SH-SY5Y (cell line): ENCODE data around the gene CD81.

Source experiments
- GATA2 ChIP-seq: IDR thresholded peaks from 2 replicates; pipeline ENCODE4 v1.6.1; 2011; ENCODE audit warnings: mild to moderate bottlenecking, low read depth, low read length
- GATA3 ChIP-seq: IDR thresholded peaks from 2 replicates; pipeline ENCODE4 v1.6.1; 2011; ENCODE audit warnings: low read depth, mild to moderate bottlenecking, low read length, moderate library complexity

Gene CD81

DNA sequence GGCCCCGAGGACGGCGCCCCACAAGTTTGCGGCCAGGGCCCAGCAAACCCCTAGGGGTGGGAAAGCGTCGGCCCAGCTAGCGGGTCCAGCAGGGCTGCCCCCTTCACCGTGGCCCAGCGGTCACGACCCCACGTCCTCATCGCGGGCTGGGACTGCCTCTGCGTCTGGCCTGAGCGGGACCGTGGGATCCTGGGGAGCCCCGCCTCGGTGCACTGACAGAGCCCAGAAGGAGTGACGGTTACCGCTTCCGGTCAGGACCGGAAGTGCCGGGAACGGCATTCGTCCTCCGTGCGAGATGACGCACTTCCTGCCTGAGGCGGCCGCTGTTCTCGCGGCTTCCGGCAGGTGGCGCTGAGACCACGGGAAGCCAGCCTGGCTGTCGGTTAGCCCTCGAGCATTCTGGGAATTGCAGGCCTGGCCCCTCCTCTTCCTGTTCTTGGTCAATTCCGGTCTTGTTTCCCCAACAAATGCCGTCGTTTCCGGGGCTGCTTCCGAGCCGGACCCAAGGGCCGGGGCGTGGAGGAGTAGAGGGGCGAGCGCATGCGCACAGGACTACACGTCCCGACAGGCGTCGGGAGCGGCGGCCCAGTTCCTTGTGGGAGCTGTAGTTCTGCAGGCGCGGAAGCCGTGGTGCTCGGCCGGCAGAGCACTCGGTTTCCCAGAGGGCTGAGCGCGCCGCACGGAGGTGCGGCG, 23.1 kb downstream of the CD81 start, which contains the start of gene TSSC4:
TSSC4 (plus strand) TSS at position 682 of the 693 bp plus-strand sequence. CDS start 1,884 bp downstream, outside the sequence.
- no peak for TF ChIP-seq GATA2
- TF ChIP-seq GATA3, result no peak

DNA sequence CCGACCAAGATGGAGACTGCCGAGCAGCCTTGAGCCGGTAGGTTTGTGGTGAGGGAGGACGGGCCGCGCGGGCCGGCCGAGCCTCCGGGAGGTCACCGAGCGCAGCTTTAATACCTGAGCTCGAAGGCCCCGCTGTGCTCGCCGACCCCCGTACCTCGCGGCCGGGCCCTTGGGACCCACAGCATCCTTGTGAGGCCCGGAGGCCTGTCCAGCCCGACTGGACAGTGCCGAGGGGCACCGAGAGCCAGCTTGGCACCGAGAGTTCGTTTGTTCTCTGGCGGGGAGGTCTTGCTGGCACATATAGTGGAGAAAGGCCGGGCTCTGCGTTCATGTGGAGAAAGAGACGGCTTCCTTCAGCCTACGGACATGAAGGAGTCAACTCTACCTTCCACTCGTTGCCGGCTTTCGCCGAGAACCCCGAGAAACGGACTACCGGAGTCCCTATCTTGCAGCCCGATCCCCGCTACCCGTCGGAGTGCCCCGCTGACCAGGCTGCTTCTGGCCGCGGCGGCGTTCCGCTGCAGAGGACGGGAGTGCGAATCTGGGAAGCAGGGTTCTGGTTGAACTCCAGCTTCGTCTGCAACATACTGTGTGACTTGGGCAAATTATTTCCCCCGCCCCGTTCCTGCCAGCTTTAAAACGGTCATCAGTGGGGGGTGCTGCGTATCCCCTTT, 23.8 kb downstream of the CD81 start:
- no peak for TF ChIP-seq GATA3
- no peak for TF ChIP-seq GATA2

DNA sequence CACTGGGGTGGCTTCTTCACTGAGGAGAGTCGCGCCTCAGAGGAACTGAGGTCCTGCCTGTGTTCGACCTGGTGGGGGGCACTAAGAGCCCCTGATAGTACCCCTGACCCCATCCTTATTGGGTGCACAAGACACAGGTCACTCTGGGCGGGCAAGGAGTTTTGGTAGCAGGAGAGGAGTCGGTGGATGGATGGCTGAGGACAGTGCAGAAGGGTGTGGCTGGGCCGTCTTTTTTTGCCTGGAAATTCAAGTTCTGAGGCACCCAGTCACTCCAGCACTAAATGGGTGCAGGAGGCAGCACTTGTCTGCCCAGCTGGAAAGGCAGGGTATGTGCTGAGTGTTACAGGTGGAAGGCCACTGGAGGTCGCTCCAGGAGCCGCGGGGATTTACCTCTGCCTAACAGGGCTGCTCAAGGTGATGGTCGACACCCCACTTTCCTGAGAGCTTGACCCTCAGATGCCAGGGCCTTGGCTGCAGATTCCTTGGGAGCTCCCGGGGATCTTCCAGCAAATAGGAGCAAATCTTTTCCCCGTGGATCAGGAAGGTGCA, 24.4 kb downstream of the CD81 start:
- TF ChIP-seq GATA3, result no peak
- TF ChIP-seq GATA2, result no peak

DNA sequence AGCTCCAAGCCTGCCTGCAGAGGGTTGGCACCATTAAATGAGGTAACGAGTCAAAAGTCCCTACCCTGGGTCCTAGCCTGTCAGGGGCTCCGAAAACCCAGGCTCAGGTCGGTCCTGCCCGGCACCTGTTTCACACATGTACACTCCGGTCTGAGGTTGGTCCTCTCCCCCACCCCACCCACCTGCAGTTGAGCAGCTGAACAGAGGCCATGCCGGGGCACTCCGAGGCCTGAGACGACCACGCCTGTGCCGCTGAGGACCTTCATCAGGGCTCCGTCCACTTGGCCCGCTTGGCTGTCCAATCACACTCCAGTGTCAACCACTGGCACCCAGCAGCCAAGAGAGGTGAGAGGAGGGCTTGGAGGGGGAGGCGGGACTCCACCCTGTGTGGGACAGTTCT, 25.0 kb downstream of the CD81 start:
- no peak for TF ChIP-seq GATA3
- TF ChIP-seq GATA2, result no peak

DNA sequence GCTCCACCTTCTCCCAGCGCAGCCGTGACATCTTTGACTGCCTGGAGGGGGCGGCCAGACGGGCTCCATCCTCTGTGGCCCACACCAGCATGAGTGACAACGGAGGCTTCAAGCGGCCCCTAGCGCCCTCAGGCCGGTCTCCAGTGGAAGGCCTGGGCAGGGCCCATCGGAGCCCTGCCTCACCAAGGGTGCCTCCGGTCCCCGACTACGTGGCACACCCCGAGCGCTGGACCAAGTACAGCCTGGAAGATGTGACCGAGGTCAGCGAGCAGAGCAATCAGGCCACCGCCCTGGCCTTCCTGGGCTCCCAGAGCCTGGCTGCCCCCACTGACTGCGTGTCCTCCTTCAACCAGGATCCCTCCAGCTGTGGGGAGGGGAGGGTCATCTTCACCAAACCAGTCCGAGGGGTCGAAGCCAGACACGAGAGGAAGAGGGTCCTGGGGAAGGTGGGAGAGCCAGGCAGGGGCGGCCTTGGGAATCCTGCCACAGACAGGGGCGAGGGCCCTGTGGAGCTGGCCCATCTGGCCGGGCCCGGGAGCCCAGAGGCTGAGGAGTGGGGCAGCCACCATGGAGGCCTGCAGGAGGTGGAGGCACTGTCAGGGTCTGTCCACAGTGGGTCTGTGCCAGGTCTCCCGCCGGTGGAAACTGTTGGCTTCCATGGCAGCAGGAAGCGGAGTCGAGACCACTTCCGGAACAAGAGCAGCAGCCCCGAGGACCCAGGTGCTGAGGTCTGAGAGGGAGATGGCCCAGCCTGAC, 26.0 kb downstream of the CD81 start:
- TF ChIP-seq GATA2, result no peak
- no peak for TF ChIP-seq GATA3

DNA sequence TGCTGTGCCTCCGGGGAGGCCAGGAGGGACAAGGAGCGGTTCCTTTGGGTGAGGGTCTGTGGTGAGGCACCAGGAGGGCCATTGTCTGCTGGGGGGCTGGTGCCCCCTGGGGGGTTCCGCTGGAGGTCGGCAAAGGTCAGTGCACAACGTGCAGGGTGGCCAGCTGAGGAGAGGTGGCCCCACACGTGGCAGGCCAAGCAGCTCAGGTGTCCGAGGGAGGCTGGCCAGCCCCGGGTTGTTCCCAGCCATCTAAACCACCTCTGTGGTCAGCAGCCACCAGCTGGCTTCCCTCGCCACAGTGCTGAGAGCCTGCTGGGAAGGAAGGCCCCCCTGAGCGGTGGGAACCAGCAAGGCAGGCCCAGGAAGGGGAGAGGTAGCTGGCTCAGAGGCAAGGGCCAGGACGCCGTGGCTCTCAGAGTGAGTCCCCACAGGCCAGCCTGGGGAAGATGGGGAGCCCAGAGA, 27.7 kb downstream of the CD81 start:
- TF ChIP-seq GATA3 (no peak), GATA2 (no peak)

DNA sequence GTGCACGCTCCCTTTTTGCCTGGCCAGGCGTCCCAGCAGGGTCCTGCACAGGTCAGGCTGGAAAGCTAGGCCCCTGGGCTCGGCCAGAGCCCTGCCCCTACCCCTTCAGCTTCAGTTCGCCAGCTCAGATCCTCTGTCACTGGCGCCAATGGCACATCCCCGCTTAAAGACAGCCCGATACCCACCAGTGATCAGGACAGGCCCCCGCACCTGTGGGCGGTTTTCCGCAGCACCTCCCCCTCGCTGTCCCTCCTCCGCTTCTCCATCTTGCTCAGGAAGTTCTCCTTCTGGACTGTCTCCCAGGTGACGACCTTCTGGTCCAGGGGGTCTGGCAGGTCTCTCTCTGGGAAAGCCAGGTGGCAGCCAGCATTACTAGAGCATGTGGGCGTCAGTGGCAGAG, 29.3 kb downstream of the CD81 start:
- TF ChIP-seq GATA2 (no peak), GATA3 (no peak)

DNA sequence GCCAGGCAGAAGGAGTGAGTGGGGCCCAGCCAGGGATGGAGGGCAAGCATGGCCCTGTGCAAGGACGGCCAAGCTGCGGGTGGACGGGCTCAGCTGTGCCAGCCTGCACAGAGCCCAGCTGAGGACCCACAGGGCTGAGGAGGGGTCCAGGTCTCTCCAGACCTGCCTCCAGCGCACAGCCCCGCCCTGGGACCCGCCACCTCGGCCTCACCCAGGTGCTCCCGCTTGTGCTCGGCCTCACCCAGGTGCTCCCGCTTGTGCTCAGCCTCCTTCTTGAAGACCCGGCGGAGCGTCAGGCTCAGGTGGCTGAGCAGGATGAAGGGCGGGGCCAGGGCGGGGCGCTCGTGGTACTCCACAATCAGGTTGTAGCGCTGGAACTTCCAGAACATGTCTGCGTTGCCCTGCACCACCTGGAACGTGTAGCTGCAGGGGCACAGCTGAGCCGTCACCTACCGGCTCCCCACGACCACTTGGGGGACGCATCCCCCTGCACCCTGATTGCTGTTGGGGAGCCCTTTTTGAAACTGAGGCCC, 29.8 kb downstream of the CD81 start:
- TF ChIP-seq GATA3, result no peak
- no peak for TF ChIP-seq GATA2

DNA sequence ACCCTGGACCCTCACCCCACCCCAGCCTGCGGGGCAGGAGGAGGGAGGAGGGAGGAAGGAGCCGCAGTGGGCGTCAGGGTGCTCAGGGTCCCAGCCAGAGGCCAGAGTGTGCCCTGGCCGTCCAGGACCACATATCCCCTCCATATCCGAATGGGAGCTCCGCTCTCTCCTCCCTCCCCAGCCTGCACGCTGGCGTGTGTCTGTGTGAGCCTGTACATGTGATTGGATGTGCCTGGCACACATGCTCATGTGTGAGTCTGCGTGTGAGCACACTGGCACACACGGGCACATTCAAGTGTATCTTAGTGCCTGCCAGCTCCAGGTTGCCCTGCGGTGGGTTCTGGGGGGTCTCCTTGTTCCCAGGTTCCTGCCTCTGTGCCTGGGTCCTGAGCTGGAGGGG, 31.6 kb downstream of the CD81 start:
- TF ChIP-seq GATA2 (no peak), GATA3 (no peak)

DNA sequence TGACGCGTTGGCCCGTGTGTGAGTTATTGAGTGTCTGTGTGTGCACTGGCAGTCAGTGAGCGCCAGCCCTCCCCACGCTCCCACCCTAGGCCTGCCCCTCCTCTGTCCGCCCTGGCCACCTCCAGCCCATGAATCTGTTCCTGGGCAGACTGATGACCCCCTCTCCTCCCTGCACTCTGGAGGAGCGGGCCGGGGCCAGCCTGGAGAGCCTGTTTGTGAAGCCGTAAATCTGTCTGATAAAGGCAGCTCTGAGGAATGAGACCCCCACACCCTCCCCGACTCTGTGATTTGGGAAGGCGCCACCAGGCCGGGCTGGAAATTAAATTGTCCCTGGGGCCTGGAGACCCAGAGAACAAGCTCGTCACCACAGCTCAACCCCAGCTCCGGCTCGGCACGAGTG, 32.0 kb downstream of the CD81 start:
- no peak for TF ChIP-seq GATA3
- no peak for TF ChIP-seq GATA2

DNA sequence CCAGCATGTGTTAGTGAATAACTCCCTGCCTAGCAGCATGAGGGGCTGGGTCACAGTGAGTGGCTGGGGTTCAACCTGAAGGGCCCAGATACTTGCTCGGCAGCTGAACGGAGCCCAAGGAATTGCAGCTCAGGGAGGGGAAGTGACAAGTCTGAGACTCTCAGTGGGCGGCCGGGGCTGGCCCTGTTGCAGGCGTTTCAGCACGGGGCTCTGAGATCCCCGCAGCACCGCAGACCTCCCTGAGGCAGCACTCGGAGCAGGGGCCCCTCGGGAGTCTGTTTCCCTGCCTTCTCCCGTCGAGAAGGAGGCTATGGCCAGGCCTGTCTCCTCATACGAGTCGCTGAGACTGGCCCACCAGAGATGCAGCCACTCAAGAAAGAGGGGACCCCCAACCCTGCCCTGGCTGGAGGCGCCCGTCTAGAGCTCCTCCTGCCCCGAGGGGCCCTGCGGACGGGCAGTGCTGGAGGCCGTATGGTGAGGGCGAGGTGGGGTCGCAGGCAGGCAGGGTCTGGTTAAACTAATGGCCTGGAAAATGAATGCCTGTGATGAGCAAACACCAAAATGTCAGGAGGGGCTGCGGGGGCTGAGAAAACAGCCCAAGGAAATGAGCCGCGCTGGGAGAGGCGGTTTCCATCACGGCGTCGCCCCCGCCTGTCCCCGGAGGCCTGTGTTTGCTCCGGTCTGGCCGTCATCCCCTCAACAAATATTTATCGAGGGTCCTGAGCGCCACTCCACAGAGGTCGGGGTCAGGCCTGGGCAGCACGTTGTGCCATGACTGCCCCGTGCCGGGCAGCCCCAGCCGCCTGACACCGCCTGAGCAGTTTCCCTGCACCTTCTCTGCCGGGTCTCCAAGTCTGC, 32.7 kb downstream of the CD81 start:
- no peak for TF ChIP-seq GATA3

DNA sequence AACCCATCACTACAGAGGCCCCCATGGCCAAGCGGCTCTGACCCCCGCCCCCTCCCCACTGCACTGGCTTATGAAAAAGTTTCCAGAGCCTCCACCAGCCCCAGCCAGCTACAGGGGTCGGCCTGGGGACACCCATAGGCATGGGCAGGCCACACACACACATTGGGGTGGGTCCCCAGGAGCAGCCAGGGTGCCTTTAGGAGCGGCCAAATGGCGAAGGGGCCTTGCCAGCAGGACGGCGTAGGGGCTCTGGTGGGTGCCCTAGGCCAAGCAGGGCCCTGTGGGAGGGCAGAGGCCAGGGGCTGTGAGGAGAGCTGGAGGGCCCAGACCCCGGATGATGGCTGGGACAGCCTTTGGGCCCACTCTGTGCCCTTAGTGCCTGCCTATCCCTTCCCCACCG, 33.5 kb downstream of the CD81 start:
- no peak for TF ChIP-seq GATA2
- no peak for TF ChIP-seq GATA3

DNA sequence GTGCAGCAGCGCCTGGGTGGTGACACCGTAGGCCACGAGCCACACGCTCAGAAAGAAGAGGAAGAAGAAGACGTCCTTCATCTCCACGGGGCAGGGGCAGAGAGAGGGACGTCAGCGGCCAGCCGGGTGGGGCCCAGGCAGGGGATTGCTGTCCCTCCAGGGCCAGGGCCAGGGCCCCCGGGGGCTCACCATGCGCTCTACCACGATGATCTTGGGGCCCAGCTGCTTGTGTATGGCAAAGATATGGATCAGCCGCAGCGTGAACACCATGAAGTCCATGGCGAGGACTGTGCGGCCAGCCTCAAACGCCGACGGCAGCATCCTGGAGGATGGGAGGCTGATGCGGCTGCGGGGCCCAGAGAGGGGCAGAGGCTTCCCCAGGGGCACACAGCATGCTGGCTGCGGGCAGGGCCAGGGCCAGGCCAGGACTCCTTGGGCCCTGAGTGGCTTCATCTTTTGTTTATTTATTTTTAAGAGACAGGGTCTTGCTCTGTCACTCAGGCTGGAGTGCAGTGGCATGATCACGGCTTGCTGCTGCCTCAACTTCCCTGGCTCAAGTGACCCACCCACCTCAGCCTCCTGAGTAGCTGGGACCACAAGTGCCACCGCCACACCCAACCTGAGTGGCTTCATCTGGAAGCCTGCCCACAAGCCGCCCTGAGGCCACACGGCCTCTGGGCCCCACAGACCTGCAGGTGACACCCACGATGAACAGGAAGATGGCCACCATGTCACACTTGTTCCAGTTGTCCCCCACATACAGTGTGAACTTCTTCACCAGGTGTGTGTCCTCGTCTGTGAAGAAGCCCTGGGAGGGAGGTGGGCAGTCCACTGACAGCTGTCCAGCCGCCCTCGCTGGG, 34.6 kb downstream of the CD81 start:
- TF ChIP-seq GATA3 (no peak), GATA2 (no peak)
